Transverse colon (tissue), 4 donors: Measurements from ENCODE around the gene BAIAP2L2. TPM values are rescaled to one million over a fixed set of nuclear protein-coding genes. Genes with fewer than 3 reads are reported as not detected.

ENCODE experiments used
- DNase-seq: peaks from one replicate; pipeline ENCODE4 v3.0.0-alpha.2; 2019
- H3K27ac ChIP-seq, 4 donors: fragments of 200-600 bp; sonication (generic); 2 replicates each; pipeline ENCODE4 v1.5.1; 2016 to 2018; ENCODE audit warnings: inconsistent platforms in 4 of 4
- H3K27me3 ChIP-seq: fragments of 200-600 bp; sonication (generic); 2 replicates; pipeline ENCODE4 v1.5.1; 2017; ENCODE audit warnings: inconsistent platforms
- H3K36me3 ChIP-seq, 4 donors: fragments of 200-600 bp; sonication (generic); 2 replicates each; pipeline ENCODE4 v1.5.1; 2017 to 2019; ENCODE audit warnings: inconsistent platforms in 4 of 4
- H3K4me1 ChIP-seq, 4 donors: fragments of 200-600 bp; sonication (generic); 2 replicates each; pipeline ENCODE4 v1.5.1; 2017 to 2020; ENCODE audit warnings: inconsistent platforms in 4 of 4
- H3K4me3 ChIP-seq, 4 donors: fragments of 200-600 bp; sonication (generic); 1 replicate in 1 of 4; 2 replicates in 3 of 4; pipeline versions ENCODE4 v1.5.1 to v1.6.1; 2017 to 2019; ENCODE audit warnings: inconsistent platforms in 4 of 4
- H3K9me3 ChIP-seq, 2 donors: fragments of 200-600 bp; sonication (generic); 2 replicates each; pipeline ENCODE4 v1.5.1; 2017 to 2019; ENCODE audit warnings: inconsistent platforms in 2 of 2
- EP300 ChIP-seq: sonication (generic); formaldehyde crosslinking; IDR thresholded peaks from one replicate; pipeline ENCODE4 v1.6.1; 2017; ENCODE audit warnings: antibody characterized with exemption, low read depth
- POLR2A ChIP-seq: fragments of 450-650 bp; IDR thresholded peaks from one replicate; pipeline ENCODE4 v1.6.1; 2016; ENCODE audit warnings: antibody characterized with exemption, mild to moderate bottlenecking, moderate library complexity
- POLR2AphosphoS5 ChIP-seq, 3 donors: sonication (generic); formaldehyde crosslinking; IDR thresholded peaks; one replicate each; pipeline ENCODE4 v1.6.1; 2016; ENCODE audit warnings: antibody characterized with exemption in 3 of 3
- WGBS, 2 donors: methylation state at CpG; one replicate each; pipeline ENCODE4 v1.1.5; 2018; ENCODE audit warnings: low coverage in 1 of 2; 5-methylcytosine and 5-hydroxymethylcytosine counted together
- in situ Hi-C, 4 donors: fragments of 200-750 bp; cut with MboI; loops; one replicate each; pipeline versions ENCODE4 v1.15.0 to v1.15.1; 2017; ENCODE audit warnings: low sequenced_read_pairs in 3 of 4, low pct_ligation_motif_present in 1 of 4, low pct_unique_long_range_greater_than_20kb in 1 of 4
- intact Hi-C: fragments of 100-400 bp; cut with DNase I; formaldehyde crosslinking; loops from one replicate; pipeline ENCODE4 v1.15.1; 2023; ENCODE audit warnings: low total_unique reads
- total RNA-seq, 4 donors: library from RNA; depleted of rRNA; stranded (reverse); fragments of >200 nt; gene quantifications; one replicate each; pipeline ENCODE4 v1.1.0, GENCODE V29; 2016
- TF ChIP-seq, protein P1 (sequence below), 5 experiments: fragments of 200-600 bp in 3 of 5; fragments of 450-650 bp in 2 of 5; sonication (generic) in 3 of 5; IDR thresholded peaks; 1 replicate in 2 of 5; 2 replicates in 3 of 5; pipeline ENCODE4 v1.5.1; 2016 to 2017; ENCODE audit warnings: antibody characterized with exemption in 5 of 5, inconsistent platforms in 3 of 5, mild to moderate bottlenecking in 2 of 5, moderate library complexity in 1 of 5

The BAIAP2L2 gene
- total RNA-seq, 4 donors from 2014 or later, result 106 to 337 (median 127) TPM

DNA sequence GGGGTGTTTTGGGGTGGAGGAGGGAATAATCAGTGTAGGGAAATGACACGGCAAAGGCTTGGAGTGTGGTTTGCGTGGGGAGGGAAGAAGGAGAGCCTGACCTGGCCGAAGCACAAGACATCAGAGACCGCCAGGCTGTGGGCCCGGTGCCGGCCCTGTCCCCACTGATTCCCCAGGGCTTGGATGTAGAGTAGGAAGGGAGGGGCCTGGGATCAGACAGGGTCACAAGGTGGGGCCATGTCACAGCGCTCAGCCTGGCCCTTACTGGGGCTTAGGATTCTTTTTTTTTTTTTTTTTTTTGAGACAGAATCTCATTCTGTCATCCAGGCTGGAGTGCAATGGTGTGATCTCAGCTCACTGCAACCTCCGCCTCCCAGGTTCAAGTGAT, 43.5 kb downstream of the BAIAP2L2 start:
- WGBS, 2 donors, result 87 to 90% methylated on average over 3 to 8 of the region's 8 CpGs
- H3K27me3 ChIP-seq, result no peaks in the 10 kb centered on the region
- H3K4me3 ChIP-seq, result no peak overlapping the region
- in situ Hi-C loops, result loop anchor here in 1 of 4 donors (25.0 kb wide), 1 partner anchor 495 kb away; the partner anchor contains the start of gene DMC1
- DNase-seq, result no peak
- no peak for TF ChIP-seq POLR2AphosphoS5 (IDR thresholded peaks at IDR 0.05)
- TF ChIP-seq, protein P1, sequence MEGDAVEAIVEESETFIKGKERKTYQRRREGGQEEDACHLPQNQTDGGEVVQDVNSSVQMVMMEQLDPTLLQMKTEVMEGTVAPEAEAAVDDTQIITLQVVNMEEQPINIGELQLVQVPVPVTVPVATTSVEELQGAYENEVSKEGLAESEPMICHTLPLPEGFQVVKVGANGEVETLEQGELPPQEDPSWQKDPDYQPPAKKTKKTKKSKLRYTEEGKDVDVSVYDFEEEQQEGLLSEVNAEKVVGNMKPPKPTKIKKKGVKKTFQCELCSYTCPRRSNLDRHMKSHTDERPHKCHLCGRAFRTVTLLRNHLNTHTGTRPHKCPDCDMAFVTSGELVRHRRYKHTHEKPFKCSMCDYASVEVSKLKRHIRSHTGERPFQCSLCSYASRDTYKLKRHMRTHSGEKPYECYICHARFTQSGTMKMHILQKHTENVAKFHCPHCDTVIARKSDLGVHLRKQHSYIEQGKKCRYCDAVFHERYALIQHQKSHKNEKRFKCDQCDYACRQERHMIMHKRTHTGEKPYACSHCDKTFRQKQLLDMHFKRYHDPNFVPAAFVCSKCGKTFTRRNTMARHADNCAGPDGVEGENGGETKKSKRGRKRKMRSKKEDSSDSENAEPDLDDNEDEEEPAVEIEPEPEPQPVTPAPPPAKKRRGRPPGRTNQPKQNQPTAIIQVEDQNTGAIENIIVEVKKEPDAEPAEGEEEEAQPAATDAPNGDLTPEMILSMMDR (IDR thresholded peaks at IDR 0.05), result no peak
- no peak for TF ChIP-seq EP300
- no peak for TF ChIP-seq POLR2A
- no peaks in the 10 kb centered on the region for H3K9me3 ChIP-seq
- H3K36me3 ChIP-seq, result peaks cover 0 to 20% (median 7%) of the 10 kb centered on the region in 4 donors
- peaks cover 0 to 7% (median 2%) of the 10 kb centered on the region in 4 donors for H3K4me1 ChIP-seq
- no peak overlapping the region for H3K27ac ChIP-seq
- intact Hi-C loops, result no loop called here

DNA sequence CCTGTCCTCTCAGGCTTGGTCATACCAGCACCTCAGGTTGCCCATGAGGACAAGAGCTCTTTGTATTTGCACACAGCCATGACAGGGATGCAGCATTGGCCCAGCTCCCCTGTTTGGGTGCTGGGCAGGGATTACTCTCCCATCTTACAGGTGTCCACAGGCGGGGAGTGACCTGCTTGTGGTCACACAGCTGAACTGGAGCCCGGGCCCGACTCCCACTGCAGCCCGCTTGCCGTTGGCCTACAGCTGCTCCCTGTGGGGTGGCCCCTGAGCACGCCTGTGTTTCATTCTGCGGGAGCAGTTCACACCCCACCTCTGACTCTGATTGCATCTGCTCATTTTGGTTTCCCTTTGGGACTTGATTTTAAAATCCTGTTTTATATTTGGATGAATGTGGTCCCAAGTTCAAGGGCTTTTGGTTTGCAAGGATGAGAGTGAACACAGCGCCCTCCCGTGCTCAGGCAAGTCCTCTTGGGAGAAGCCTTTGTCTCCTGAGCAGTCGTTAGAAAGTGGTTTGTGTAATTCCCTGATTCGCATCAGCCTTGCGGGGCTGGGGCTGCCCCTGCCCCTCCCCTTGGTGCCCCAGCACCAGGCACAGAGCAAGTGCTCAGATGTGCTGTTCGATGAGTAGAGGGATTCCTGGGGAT, 44.0 kb downstream of the BAIAP2L2 start:
- Histone ChIP-seq H3K4me1 (peaks cover 0 to 7% (median 2%) of the 10 kb centered on the region in 4 donors), H3K9me3 (no peaks in the 10 kb centered on the region), H3K27ac (no peak overlapping the region), H3K27me3 (no peaks in the 10 kb centered on the region), H3K4me3 (no peak overlapping the region), H3K36me3 (peaks cover 0 to 15% (median 4%) of the 10 kb centered on the region in 4 donors)
- TF ChIP-seq POLR2AphosphoS5 (IDR thresholded peaks at IDR 0.05), result no peak
- TF ChIP-seq, protein P1 (IDR thresholded peaks at IDR 0.05), result no peak
- TF ChIP-seq POLR2A, result no peak
- TF ChIP-seq EP300, result no peak
- no peak for DNase-seq
- WGBS, 2 donors, result 86% methylated on average over 13 of the region's 13 CpGs; no CpG with 5 or more reads in 1 of the 2 donors
- in situ Hi-C loops, result loop anchor here in 1 of 4 donors (25.0 kb wide), 1 partner anchor 496 kb away; the partner anchor contains the start of gene DMC1
- intact Hi-C loops, result no loop called here

DNA sequence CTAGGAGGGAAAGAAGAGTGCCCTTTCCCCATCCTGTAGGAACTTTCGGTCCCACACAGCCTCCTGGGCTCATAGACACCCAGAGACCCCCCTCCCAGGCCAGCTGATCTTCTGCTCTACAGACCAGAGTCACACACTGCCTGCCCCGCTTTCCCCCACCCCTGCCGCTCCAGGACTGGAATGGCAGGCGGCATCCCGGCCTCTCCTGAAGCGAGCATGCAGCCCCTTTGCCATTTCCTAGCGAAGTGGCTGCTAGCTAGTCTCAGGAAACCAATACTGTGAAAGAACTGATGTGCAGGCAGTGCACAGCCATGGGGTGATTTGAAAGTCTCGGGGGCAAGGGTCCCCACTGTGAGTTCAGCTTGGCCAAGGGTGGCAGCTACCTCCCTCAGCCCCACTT, 44.9 kb downstream of the BAIAP2L2 start:
- 94% methylated on average over 8 of the region's 8 CpGs; no CpG with 5 or more reads in 1 of the 2 donors for WGBS, 2 donors

DNA sequence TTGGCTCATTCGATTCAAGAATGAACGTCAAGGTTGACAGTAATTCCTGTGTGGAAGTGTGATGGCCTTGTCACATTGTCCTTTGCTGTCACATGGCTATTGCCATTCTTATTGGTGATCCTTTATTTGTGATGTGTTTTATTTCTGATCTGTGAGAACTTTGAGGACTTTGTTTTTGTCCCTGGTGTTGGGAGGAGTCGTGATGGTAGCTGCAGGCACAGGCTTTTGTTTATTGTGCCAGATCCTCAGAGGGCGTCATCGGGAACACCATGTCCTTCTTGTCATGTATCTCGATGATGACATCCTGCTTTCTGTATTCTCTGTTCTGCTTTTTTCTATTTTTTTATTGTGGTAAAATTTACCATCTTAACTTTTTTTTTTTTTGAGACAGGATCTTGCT, 47.7 kb downstream of the BAIAP2L2 start:
- intact Hi-C loops, result no loop called here
- Histone ChIP-seq H3K4me3 (no peak overlapping the region), H3K27me3 (no peaks in the 10 kb centered on the region), H3K27ac (peak overlapping the region in 3 of 4 donors; percentile 34 to 55 (median 37)), H3K9me3 (no peaks in the 10 kb centered on the region), H3K4me1 (peaks cover 0 to 4% (median under 1%) of the 10 kb centered on the region in 4 donors), H3K36me3 (peaks cover 0 to 15% (median 4%) of the 10 kb centered on the region in 4 donors)
- WGBS, 2 donors, result 65 to 76% methylated on average over 2 to 6 of the region's 6 CpGs
- DNase-seq, result peak; percentile 23
- no peak for TF ChIP-seq POLR2AphosphoS5 (IDR thresholded peaks at IDR 0.05)
- TF ChIP-seq EP300, result no peak
- TF ChIP-seq POLR2A, result no peak
- TF ChIP-seq, protein P1 (IDR thresholded peaks at IDR 0.05), result no peak
- in situ Hi-C loops, result loop anchor here in 1 of 4 donors (25.0 kb wide), 1 partner anchor 500 kb away; the partner anchor contains the start of gene DMC1

More for the DNA sequence above, 44.9 kb downstream of the BAIAP2L2 start:
- in situ Hi-C loops, result loop anchor here in 1 of 4 donors (25.0 kb wide), 1 partner anchor 497 kb away; the partner anchor contains the start of gene DMC1
- TF ChIP-seq, protein P1 (IDR thresholded peaks at IDR 0.05), result no peak
- TF ChIP-seq POLR2AphosphoS5 (IDR thresholded peaks at IDR 0.05) (no peak), POLR2A (no peak), EP300 (no peak)
- Histone ChIP-seq H3K27ac (no peak overlapping the region), H3K4me3 (no peak overlapping the region), H3K4me1 (peaks cover 0 to 7% (median 2%) of the 10 kb centered on the region in 4 donors), H3K27me3 (no peaks in the 10 kb centered on the region), H3K36me3 (peaks cover 0 to 15% (median 4%) of the 10 kb centered on the region in 4 donors), H3K9me3 (no peaks in the 10 kb centered on the region)
- no peak for DNase-seq
- intact Hi-C loops, result no loop called here
